Mesenchymal stem cell (in vitro differentiated cells and primary cell): Measurements from ENCODE around the gene LYRM1.

ENCODE experiments used
- DNase-seq: peaks from one replicate; pipeline ENCODE4 v3.0.0-alpha.2; 2013
- H2AFZ ChIP-seq: one replicate; pipeline ENCODE4 v1.6.1; 2013; ENCODE audit warnings: low read depth, mild to moderate bottlenecking, control low read depth, inconsistent platforms, low read length, moderate library complexity
- H2AK5ac ChIP-seq: 2 replicates; pipeline ENCODE4 v1.6.1; 2013; ENCODE audit warnings: low read length, moderate library complexity, mild to moderate bottlenecking, inconsistent platforms; ENCODE audit not compliant: severe bottlenecking
- H2BK120ac ChIP-seq: one replicate; pipeline ENCODE4 v1.6.1; 2013; ENCODE audit warnings: low read depth, mild to moderate bottlenecking, inconsistent platforms, low read length, moderate library complexity
- H2BK12ac ChIP-seq, 2 experiments: one replicate each; pipeline ENCODE4 v1.6.1; 2013; ENCODE audit warnings: inconsistent platforms in 2 of 2, low read length in 2 of 2, mild to moderate bottlenecking in 2 of 2, moderate library complexity in 2 of 2, control low read depth in 1 of 2
- H2BK15ac ChIP-seq: one replicate; pipeline ENCODE4 v1.6.1; 2013; ENCODE audit warnings: mild to moderate bottlenecking, low read depth, inconsistent platforms; ENCODE audit not compliant: poor library complexity, severe bottlenecking
- H2BK5ac ChIP-seq: 2 replicates; pipeline ENCODE4 v1.6.1; 2013; ENCODE audit warnings: low read depth, mild to moderate bottlenecking, low read length, control low read depth, inconsistent platforms; ENCODE audit not compliant: poor library complexity, severe bottlenecking
- H3K14ac ChIP-seq, 2 experiments: one replicate each; pipeline ENCODE4 v1.6.1; 2013; ENCODE audit warnings: inconsistent platforms in 2 of 2, low read length in 2 of 2, control low read depth in 1 of 2, mild to moderate bottlenecking in 1 of 2, moderate library complexity in 1 of 2
- H3K18ac ChIP-seq, 2 experiments: one replicate each; pipeline ENCODE4 v1.6.1; 2013; ENCODE audit warnings: inconsistent platforms in 2 of 2, low read length in 2 of 2, control low read depth in 1 of 2, low read depth in 1 of 2, mild to moderate bottlenecking in 1 of 2
- H3K23ac ChIP-seq, 2 experiments: one replicate each; pipeline ENCODE4 v1.6.1; 2013; ENCODE audit warnings: inconsistent platforms in 2 of 2, low read length in 2 of 2, mild to moderate bottlenecking in 2 of 2, moderate library complexity in 2 of 2, control low read depth in 1 of 2
- H3K27ac ChIP-seq: 2 replicates; pipeline ENCODE4 v1.5.1; 2013; ENCODE audit warnings: mild to moderate bottlenecking, moderate library complexity, low read length, control low read depth, inconsistent platforms; ENCODE audit not compliant: poor library complexity, severe bottlenecking
- H3K27me3 ChIP-seq, 2 experiments: 2 replicates each; pipeline versions ENCODE4 v1.6.1 to v1.7.0; 2013; ENCODE audit warnings: low read length in 2 of 2, mild to moderate bottlenecking in 2 of 2, moderate library complexity in 2 of 2, control low read depth in 1 of 2, inconsistent platforms in 1 of 2; ENCODE audit not compliant: control insufficient read depth in 1 of 2, insufficient read depth in 1 of 2
- H3K36me3 ChIP-seq, 2 experiments: 2 replicates each; pipeline versions ENCODE4 v1.6.1 to v1.7.0; 2013; ENCODE audit warnings: low read length in 2 of 2, control low read depth in 1 of 2, inconsistent platforms in 1 of 2, low read depth in 1 of 2, mild to moderate bottlenecking in 1 of 2; ENCODE audit not compliant: insufficient read depth in 2 of 2, control insufficient read depth in 1 of 2
- H3K4ac ChIP-seq, 2 experiments: one replicate each; pipeline ENCODE4 v1.6.1; 2013; ENCODE audit warnings: inconsistent platforms in 2 of 2, low read length in 2 of 2, mild to moderate bottlenecking in 2 of 2, moderate library complexity in 2 of 2, control low read depth in 1 of 2, low read depth in 1 of 2
- H3K4me1 ChIP-seq: 2 replicates; pipeline ENCODE4 v1.6.1; 2013; ENCODE audit warnings: low read depth, low read length, control low read depth; ENCODE audit not compliant: control insufficient read depth, insufficient read depth
- H3K4me2 ChIP-seq: 2 replicates; pipeline ENCODE4 v1.6.1; 2013; ENCODE audit warnings: low read length, mild to moderate bottlenecking, inconsistent platforms; ENCODE audit not compliant: poor library complexity, severe bottlenecking
- H3K4me3 ChIP-seq, 2 experiments: 2 replicates each; pipeline versions ENCODE4 v1.5.1 to v1.7.0; 2013; ENCODE audit warnings: low read length in 2 of 2, mild to moderate bottlenecking in 2 of 2, control low read depth in 1 of 2, low read depth in 1 of 2; ENCODE audit not compliant: insufficient read depth in 1 of 2
- H3K79me1 ChIP-seq: replicated peaks from 2 replicates; pipeline ENCODE4 v1.6.1; 2013; ENCODE audit warnings: mild to moderate bottlenecking, control low read depth, low read length, inconsistent platforms; ENCODE audit not compliant: poor library complexity, severe bottlenecking
- H3K9ac ChIP-seq: 2 replicates; pipeline ENCODE4 v1.7.0; 2013; ENCODE audit warnings: mild to moderate bottlenecking, low read length, moderate library complexity
- H3K9me3 ChIP-seq: 2 replicates; pipeline ENCODE4 v1.7.0; 2013; ENCODE audit warnings: mild to moderate bottlenecking, low read length; ENCODE audit not compliant: control insufficient read depth
- H4K8ac ChIP-seq: one replicate; pipeline ENCODE4 v1.6.1; 2013; ENCODE audit warnings: inconsistent platforms, mild to moderate bottlenecking, low read length, moderate library complexity
- H4K91ac ChIP-seq: one replicate; pipeline ENCODE4 v1.6.1; 2013; ENCODE audit warnings: mild to moderate bottlenecking, low read length, inconsistent platforms
- WGBS: methylation state at CpG from one replicate; pipeline ENCODE4 v1.1.7; 2013; ENCODE audit warnings: mixed read lengths; 5-methylcytosine and 5-hydroxymethylcytosine counted together

LYRM1 gene

DNA sequence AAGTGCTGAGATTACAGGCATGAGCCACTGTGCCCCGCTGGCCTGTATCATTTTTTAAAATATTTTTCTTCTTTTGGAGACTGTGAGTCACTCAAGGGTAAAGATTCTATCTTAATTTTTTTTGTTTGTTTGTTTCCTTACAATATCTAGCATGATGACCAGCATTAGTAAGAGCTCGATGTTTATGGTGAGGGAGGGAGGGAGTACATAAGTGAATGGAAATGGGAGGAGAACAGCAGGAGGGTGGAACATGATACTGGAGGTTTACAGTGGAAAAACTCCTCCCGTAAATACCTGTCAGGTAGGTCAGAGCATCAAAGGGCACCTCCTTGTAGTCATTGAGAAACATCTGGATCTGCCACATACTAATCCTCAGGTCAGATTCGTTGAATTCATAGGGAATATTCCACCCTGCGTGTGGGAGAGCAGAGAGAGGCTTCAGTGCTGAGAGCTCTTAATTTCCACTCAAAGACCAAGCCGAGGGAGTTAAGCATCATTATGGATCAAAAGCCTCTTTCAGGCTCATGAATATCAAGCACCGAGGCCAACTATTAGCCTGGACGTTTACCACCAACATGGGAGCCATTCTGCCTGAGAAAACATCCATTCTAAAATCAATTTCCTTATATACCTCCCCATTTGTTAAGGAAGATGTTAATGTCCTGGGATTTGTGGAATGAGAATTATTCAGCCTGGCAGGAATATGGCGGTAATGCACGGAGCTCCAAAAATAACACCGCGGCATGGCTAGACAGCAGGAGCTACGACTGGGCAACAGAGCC is 51.8 kb downstream of the LYRM1 start:
- Histone ChIP-seq H3K4me2 (no peak overlapping the region), H3K9ac (no peak overlapping the region), H2BK5ac (no peak overlapping the region), H3K9me3 (no peaks in the 10 kb centered on the region), H2AK5ac (no peak overlapping the region), H3K4me1 (peaks cover 2% of the 10 kb centered on the region), H3K27me3 (peaks cover 0 to 13% of the 10 kb centered on the region in 2 experiments), H4K8ac (no peak overlapping the region), H4K91ac (no peak overlapping the region), H3K79me1 (no peaks in the 10 kb centered on the region), H3K4me3 (no peak overlapping the region), H2BK15ac (no peak overlapping the region), H3K4ac (no peak overlapping the region), H2BK12ac (no peak overlapping the region), H3K27ac (no peak overlapping the region), H3K18ac (no peak overlapping the region), H3K14ac (no peak overlapping the region), H2AFZ (no peak overlapping the region), H3K23ac (no peak overlapping the region), H2BK120ac (no peak overlapping the region), H3K36me3 (no peaks in the 10 kb centered on the region)
- WGBS = 90% methylated on average over 11 of the region's 13 CpGs
- DNase-seq = no peak

DNA sequence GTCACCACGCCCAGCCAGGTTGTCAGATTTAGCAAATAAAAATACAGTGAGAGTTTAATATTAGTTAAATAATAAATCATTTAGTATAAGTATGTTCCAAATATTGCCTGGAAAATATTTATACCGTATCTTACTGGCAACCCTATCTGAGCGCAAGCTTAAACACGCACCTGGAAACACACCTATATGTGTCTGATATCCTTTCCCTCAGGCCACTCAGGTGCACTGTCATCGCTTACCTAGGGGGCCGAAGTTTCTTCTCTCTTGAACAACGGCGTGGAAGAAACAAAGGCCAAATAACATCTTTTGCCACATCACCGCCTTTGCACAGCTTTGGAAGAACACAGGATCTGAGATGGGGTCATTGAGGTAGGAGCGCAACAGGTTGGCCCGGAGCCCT is 54.0 kb downstream of the LYRM1 start:
- no peak overlapping the region for H4K8ac ChIP-seq
- H3K23ac ChIP-seq = no peak overlapping the region
- H4K91ac ChIP-seq = no peak overlapping the region
- no peak overlapping the region for H3K4me3 ChIP-seq
- no peak overlapping the region for H3K9ac ChIP-seq
- H3K27me3 ChIP-seq = peaks cover 0 to 13% of the 10 kb centered on the region in 2 experiments
- H3K18ac ChIP-seq = no peak overlapping the region
- no peak overlapping the region for H2BK120ac ChIP-seq
- H3K14ac ChIP-seq = no peak overlapping the region
- H2AFZ ChIP-seq = no peak overlapping the region
- H2AK5ac ChIP-seq = no peak overlapping the region
- no peak overlapping the region for H3K4me2 ChIP-seq
- H3K27ac ChIP-seq = no peak overlapping the region
- H3K4ac ChIP-seq = no peak overlapping the region
- no peaks in the 10 kb centered on the region for H3K79me1 ChIP-seq
- H2BK5ac ChIP-seq = no peak overlapping the region
- DNase-seq = no peak
- no peaks in the 10 kb centered on the region for H3K36me3 ChIP-seq
- 93% methylated on average over 9 of the region's 11 CpGs for WGBS
- H3K4me1 ChIP-seq = peaks cover 2% of the 10 kb centered on the region
- H2BK15ac ChIP-seq = no peak overlapping the region
- H2BK12ac ChIP-seq = no peak overlapping the region
- no peaks in the 10 kb centered on the region for H3K9me3 ChIP-seq

DNA sequence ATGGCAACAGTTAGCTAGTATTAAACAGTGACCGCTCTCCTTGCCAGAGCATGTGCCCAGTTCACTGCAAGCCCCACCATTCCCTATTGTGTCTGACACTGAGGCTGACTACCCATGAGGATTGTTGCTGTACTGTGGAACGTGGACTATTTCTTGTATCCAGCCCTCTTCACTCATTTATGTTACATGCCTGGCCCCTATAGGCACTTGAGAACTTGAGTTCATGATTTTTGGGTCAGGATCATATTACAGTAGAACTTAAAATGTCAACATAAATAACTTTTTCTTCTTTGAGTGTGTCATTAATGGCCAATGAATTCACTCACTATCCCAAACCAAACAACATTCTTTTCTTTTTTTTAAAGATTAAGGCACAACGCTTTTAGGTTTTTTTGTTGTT is 55.7 kb downstream of the LYRM1 start:
- no peak overlapping the region for H3K4me3 ChIP-seq
- DNase-seq = peak; percentile 18
- H2AK5ac ChIP-seq = peak overlapping the region; percentile 80
- no peak overlapping the region for H2BK12ac ChIP-seq
- no peak overlapping the region for H4K8ac ChIP-seq
- no peak overlapping the region for H4K91ac ChIP-seq
- H3K18ac ChIP-seq = no peak overlapping the region
- H3K27ac ChIP-seq = no peak overlapping the region
- peak overlapping the region in 1 of 2 experiments; percentile 59 for H3K14ac ChIP-seq
- no peak overlapping the region for H3K4me2 ChIP-seq
- H3K9ac ChIP-seq = no peak overlapping the region
- H2AFZ ChIP-seq = peak overlapping the region; percentile 24
- peaks cover 2% of the 10 kb centered on the region for H3K4me1 ChIP-seq
- no peak overlapping the region for H3K4ac ChIP-seq
- H2BK120ac ChIP-seq = no peak overlapping the region
- WGBS = 75% methylated on average over 3 of the region's 3 CpGs
- no peak overlapping the region for H3K23ac ChIP-seq
- no peaks in the 10 kb centered on the region for H3K27me3 ChIP-seq
- no peaks in the 10 kb centered on the region for H3K36me3 ChIP-seq
- H2BK15ac ChIP-seq = no peak overlapping the region
- H3K79me1 ChIP-seq = no peaks in the 10 kb centered on the region
- no peak overlapping the region for H2BK5ac ChIP-seq
- no peaks in the 10 kb centered on the region for H3K9me3 ChIP-seq

DNA sequence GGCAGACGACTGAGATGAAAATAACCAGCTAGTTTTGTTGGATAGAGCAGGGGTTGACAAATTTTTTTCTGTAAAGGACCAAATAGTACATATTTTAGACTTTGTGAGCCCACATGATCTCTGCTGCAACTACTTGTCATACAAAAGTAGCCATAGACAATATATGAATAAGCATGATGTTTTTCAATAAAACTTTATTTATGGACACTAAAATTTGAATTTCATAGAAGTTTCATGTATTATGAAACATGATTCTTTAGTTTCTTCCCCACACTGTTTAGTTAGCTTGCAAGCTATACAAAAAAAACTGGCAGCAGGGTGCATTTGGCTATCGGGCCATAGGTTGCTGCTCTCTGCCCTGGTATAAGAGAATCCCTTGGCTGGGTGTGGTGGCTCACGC is 56.6 kb downstream of the LYRM1 start:
- no peak for DNase-seq

More for the DNA sequence above, 56.6 kb downstream of the LYRM1 start:
- Histone ChIP-seq H2BK12ac (no peak overlapping the region), H3K14ac (no peak overlapping the region), H3K79me1 (no peaks in the 10 kb centered on the region), H3K4ac (no peak overlapping the region), H2AFZ (no peak overlapping the region), H4K91ac (no peak overlapping the region), H3K4me1 (peaks cover 2% of the 10 kb centered on the region), H2BK15ac (no peak overlapping the region), H3K18ac (no peak overlapping the region), H4K8ac (no peak overlapping the region), H2AK5ac (no peak overlapping the region), H3K27ac (no peak overlapping the region), H3K27me3 (no peaks in the 10 kb centered on the region), H3K9me3 (no peaks in the 10 kb centered on the region), H2BK120ac (no peak overlapping the region), H3K36me3 (no peaks in the 10 kb centered on the region), H3K23ac (no peak overlapping the region), H3K4me3 (no peak overlapping the region), H2BK5ac (no peak overlapping the region), H3K4me2 (no peak overlapping the region), H3K9ac (no peak overlapping the region)
- WGBS = 100% methylated on average over 2 of the region's 3 CpGs
